ENCODE measurements around the gene GHRHR.

Gene GHRHR

GRCh38 chr7:30922596-30922995, 41.2 kb upstream of the GHRHR start:
- Histone ChIP-seq H3K36me3 (ENCODE audit: control insufficient read depth, insufficient read depth, low read length) (peaks cover 8% of the 10 kb centered on the region), H3K4me1 (ENCODE audit: control insufficient read depth, insufficient read depth, low read length) (peaks cover 15% of the 10 kb centered on the region), H3K4me3 (ENCODE audit: low read length) (no peak overlapping the region), H3K27me3 (ENCODE audit: control insufficient read depth, insufficient read depth, low read length) (no peaks in the 10 kb centered on the region), H3K9ac (ENCODE audit: low read length) (no peak overlapping the region), H3K27ac (ENCODE audit: low read depth, low read length) (no peak overlapping the region)

GRCh38 chr7:30923009-30923773, 40.6 kb upstream of the GHRHR start:
- Histone ChIP-seq H3K27ac (ENCODE audit: low read depth, low read length) (no peak overlapping the region), H3K36me3 (ENCODE audit: control insufficient read depth, insufficient read depth, low read length) (peaks cover 8% of the 10 kb centered on the region), H3K4me1 (ENCODE audit: control insufficient read depth, insufficient read depth, low read length) (peaks cover 15% of the 10 kb centered on the region), H3K9ac (ENCODE audit: low read length) (no peak overlapping the region), H3K4me3 (ENCODE audit: low read length) (no peak overlapping the region), H3K27me3 (ENCODE audit: control insufficient read depth, insufficient read depth, low read length) (no peaks in the 10 kb centered on the region)

- Histone ChIP-seq H3K9ac (ENCODE audit: low read length) (no peak overlapping the region), H3K27ac (ENCODE audit: low read depth, low read length) (no peak overlapping the region), H3K27me3 (ENCODE audit: control insufficient read depth, insufficient read depth, low read length) (no peaks in the 10 kb centered on the region), H3K36me3 (ENCODE audit: control insufficient read depth, insufficient read depth, low read length) (peaks cover 8% of the 10 kb centered on the region), H3K4me1 (ENCODE audit: control insufficient read depth, insufficient read depth, low read length) (peaks cover 15% of the 10 kb centered on the region), H3K4me3 (ENCODE audit: low read length) (no peak overlapping the region)
Observed at GRCh38 chr7:30923774-30924413, 39.9 kb upstream of the GHRHR start.

- H3K27ac ChIP-seq (ENCODE audit: low read depth, low read length): no peak overlapping the region
- H3K27me3 ChIP-seq (ENCODE audit: control insufficient read depth, insufficient read depth, low read length): no peaks in the 10 kb centered on the region
Observed at GRCh38 chr7:30924624-30925023, 39.1 kb upstream of the GHRHR start.

GRCh38 chr7:30925117-30925516, 38.6 kb upstream of the GHRHR start:
- Histone ChIP-seq H3K36me3 (ENCODE audit: control insufficient read depth, insufficient read depth, low read length) (peaks cover 8% of the 10 kb centered on the region), H3K27ac (ENCODE audit: low read depth, low read length) (no peak overlapping the region)

More at GRCh38 chr7:30924624-30925023, 39.1 kb upstream of the GHRHR start:
- peaks cover 8% of the 10 kb centered on the region for H3K36me3 ChIP-seq (ENCODE audit: control insufficient read depth, insufficient read depth, low read length)
- no peak overlapping the region for H3K4me3 ChIP-seq (ENCODE audit: low read length)
- H3K4me1 ChIP-seq (ENCODE audit: control insufficient read depth, insufficient read depth, low read length): peaks cover 15% of the 10 kb centered on the region
- no peak overlapping the region for H3K9ac ChIP-seq (ENCODE audit: low read length)

GRCh38 chr7:30925913-30926312, 37.8 kb upstream of the GHRHR start:
- Histone ChIP-seq H3K36me3 (ENCODE audit: control insufficient read depth, insufficient read depth, low read length) (peaks cover 8% of the 10 kb centered on the region), H3K9ac (ENCODE audit: low read length) (no peak overlapping the region)

More at GRCh38 chr7:30925117-30925516, 38.6 kb upstream of the GHRHR start:
- Histone ChIP-seq H3K4me1 (ENCODE audit: control insufficient read depth, insufficient read depth, low read length) (peaks cover 15% of the 10 kb centered on the region), H3K27me3 (ENCODE audit: control insufficient read depth, insufficient read depth, low read length) (no peaks in the 10 kb centered on the region), H3K4me3 (ENCODE audit: low read length) (no peak overlapping the region), H3K9ac (ENCODE audit: low read length) (no peak overlapping the region)

GRCh38 chr7:30926313-30926712, 37.4 kb upstream of the GHRHR start:
- peaks cover 8% of the 10 kb centered on the region for H3K36me3 ChIP-seq (ENCODE audit: control insufficient read depth, insufficient read depth, low read length)
- H3K4me1 ChIP-seq (ENCODE audit: control insufficient read depth, insufficient read depth, low read length): peaks cover 10% of the 10 kb centered on the region
- no peak overlapping the region for H3K4me3 ChIP-seq (ENCODE audit: low read length)
- H3K9ac ChIP-seq (ENCODE audit: low read length): no peak overlapping the region
- H3K27ac ChIP-seq (ENCODE audit: low read depth, low read length): no peak overlapping the region
- no peaks in the 10 kb centered on the region for H3K27me3 ChIP-seq (ENCODE audit: control insufficient read depth, insufficient read depth, low read length)

More at GRCh38 chr7:30925913-30926312, 37.8 kb upstream of the GHRHR start:
- Histone ChIP-seq H3K27me3 (ENCODE audit: control insufficient read depth, insufficient read depth, low read length) (no peaks in the 10 kb centered on the region), H3K4me3 (ENCODE audit: low read length) (no peak overlapping the region), H3K27ac (ENCODE audit: low read depth, low read length) (no peak overlapping the region), H3K4me1 (ENCODE audit: control insufficient read depth, insufficient read depth, low read length) (peaks cover 12% of the 10 kb centered on the region)

GRCh38 chr7:30927040-30927439, 36.7 kb upstream of the GHRHR start:
- Histone ChIP-seq H3K4me1 (ENCODE audit: control insufficient read depth, insufficient read depth, low read length) (peaks cover 8% of the 10 kb centered on the region), H3K36me3 (ENCODE audit: control insufficient read depth, insufficient read depth, low read length) (peaks cover 8% of the 10 kb centered on the region), H3K27ac (ENCODE audit: low read depth, low read length) (no peak overlapping the region), H3K4me3 (ENCODE audit: low read length) (no peak overlapping the region), H3K27me3 (ENCODE audit: control insufficient read depth, insufficient read depth, low read length) (no peaks in the 10 kb centered on the region), H3K9ac (ENCODE audit: low read length) (no peak overlapping the region)

- H3K27ac ChIP-seq (ENCODE audit: low read depth, low read length): no peak overlapping the region
- no peak overlapping the region for H3K4me3 ChIP-seq (ENCODE audit: low read length)
- peaks cover 8% of the 10 kb centered on the region for H3K4me1 ChIP-seq (ENCODE audit: control insufficient read depth, insufficient read depth, low read length)
- H3K36me3 ChIP-seq (ENCODE audit: control insufficient read depth, insufficient read depth, low read length): peaks cover 7% of the 10 kb centered on the region
- H3K27me3 ChIP-seq (ENCODE audit: control insufficient read depth, insufficient read depth, low read length): no peaks in the 10 kb centered on the region
- no peak overlapping the region for H3K9ac ChIP-seq (ENCODE audit: low read length)
Observed at GRCh38 chr7:30927559-30927958, 36.2 kb upstream of the GHRHR start.

- peaks cover 8% of the 10 kb centered on the region for H3K4me1 ChIP-seq (ENCODE audit: control insufficient read depth, insufficient read depth, low read length)
- H3K4me3 ChIP-seq (ENCODE audit: low read length): no peak overlapping the region
- H3K36me3 ChIP-seq (ENCODE audit: control insufficient read depth, insufficient read depth, low read length): peaks cover 5% of the 10 kb centered on the region
- H3K27me3 ChIP-seq (ENCODE audit: control insufficient read depth, insufficient read depth, low read length): no peaks in the 10 kb centered on the region
- H3K9ac ChIP-seq (ENCODE audit: low read length): no peak overlapping the region
- no peak overlapping the region for H3K27ac ChIP-seq (ENCODE audit: low read depth, low read length)
Observed at GRCh38 chr7:30928254-30928872, 35.4 kb upstream of the GHRHR start.

- no peaks in the 10 kb centered on the region for H3K27me3 ChIP-seq (ENCODE audit: control insufficient read depth, insufficient read depth, low read length)
- no peak overlapping the region for H3K27ac ChIP-seq (ENCODE audit: low read depth, low read length)
- H3K36me3 ChIP-seq (ENCODE audit: control insufficient read depth, insufficient read depth, low read length): no peaks in the 10 kb centered on the region
- H3K4me1 ChIP-seq (ENCODE audit: control insufficient read depth, insufficient read depth, low read length): peaks cover 8% of the 10 kb centered on the region
- no peak overlapping the region for H3K4me3 ChIP-seq (ENCODE audit: low read length)
- no peak overlapping the region for H3K9ac ChIP-seq (ENCODE audit: low read length)
Observed at GRCh38 chr7:30929686-30930085, 34.1 kb upstream of the GHRHR start.

- Histone ChIP-seq H3K9ac (ENCODE audit: low read length) (no peak overlapping the region), H3K27ac (ENCODE audit: low read depth, low read length) (peak overlapping the region; percentile 17), H3K27me3 (ENCODE audit: control insufficient read depth, insufficient read depth, low read length) (no peaks in the 10 kb centered on the region), H3K36me3 (ENCODE audit: control insufficient read depth, insufficient read depth, low read length) (no peaks in the 10 kb centered on the region), H3K4me3 (ENCODE audit: low read length) (no peak overlapping the region), H3K4me1 (ENCODE audit: control insufficient read depth, insufficient read depth, low read length) (peaks cover 8% of the 10 kb centered on the region)
Observed at GRCh38 chr7:30930621-30931020, 33.1 kb upstream of the GHRHR start.
